GM21529 (cell line): Measurements from ENCODE around the gene GPR65.
A peak's percentile ranks its signal among the peaks of the same experiment; 100 is the strongest.

Experiments
- ATAC-seq: cut with Tn5 transposase; IDR thresholded peaks from one replicate; pipeline ENCODE4 v1.9.1; 2021; ENCODE audit not compliant: unreplicated experiment

GPR65 gene, protein sequence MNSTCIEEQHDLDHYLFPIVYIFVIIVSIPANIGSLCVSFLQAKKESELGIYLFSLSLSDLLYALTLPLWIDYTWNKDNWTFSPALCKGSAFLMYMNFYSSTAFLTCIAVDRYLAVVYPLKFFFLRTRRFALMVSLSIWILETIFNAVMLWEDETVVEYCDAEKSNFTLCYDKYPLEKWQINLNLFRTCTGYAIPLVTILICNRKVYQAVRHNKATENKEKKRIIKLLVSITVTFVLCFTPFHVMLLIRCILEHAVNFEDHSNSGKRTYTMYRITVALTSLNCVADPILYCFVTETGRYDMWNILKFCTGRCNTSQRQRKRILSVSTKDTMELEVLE

GRCh38 chr14:88005050-88005481 lies at the start of gene GPR65:
TSS of gene GPR65 (plus strand) at chr14:88005135. CDS start at chr14:88010848, 5,713 bp downstream.
- ATAC-seq, result peak; percentile 68

DNA sequence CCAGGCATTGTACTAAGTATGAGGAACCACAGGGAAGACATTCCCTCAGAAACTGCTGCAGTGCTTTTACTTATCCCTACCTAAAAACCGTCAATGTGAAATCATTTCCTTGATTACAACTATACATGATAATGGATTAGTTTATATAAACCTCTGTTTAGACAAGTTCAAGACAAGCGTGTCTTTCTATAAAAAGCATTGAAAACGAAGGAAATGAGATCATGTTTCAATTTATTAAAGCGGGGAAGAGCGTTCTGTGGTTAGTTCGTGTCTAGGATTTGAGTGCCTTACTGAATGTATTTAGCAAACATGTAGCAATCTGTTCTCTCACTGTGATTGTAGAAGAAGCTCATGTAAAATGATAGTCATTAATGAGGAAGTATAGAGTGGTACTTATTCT lies 49.4 kb upstream of the GPR65 start:
- no peak for ATAC-seq

DNA sequence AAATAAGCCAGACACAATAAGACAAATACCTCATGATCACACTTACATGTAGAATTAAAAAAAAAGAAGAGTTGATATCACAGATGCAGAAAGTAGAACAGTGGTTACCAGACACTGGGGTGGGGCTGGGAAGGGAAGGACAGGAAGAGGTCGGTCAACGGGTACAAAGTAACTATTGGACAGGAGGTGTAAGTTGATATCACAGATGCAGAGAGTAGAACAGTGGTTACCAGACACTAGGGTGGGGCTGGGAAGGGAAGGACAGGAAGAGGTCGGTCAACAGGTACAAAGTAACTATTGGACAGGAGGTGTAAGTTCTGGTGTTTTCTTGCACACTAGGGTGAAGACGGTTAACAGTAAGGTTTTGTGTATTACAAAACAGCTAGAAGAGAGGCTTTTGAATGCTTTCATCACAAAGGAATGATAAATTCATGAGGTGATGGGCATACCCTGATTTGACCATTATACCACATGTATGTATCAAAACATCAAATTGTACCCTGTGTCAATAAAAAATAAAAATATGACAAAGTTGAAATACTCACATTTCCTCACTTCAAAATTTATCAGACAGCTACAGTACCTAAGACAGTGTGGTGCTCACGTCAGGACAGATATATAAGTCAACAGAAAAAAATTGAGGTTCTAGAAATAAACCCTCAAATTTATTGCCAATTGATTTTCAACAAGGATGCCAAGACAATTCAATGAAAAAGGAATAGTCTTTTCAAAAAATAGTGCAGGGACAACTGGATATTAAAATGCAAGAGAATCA lies 44.7 kb upstream of the GPR65 start:
- no peak for ATAC-seq

DNA sequence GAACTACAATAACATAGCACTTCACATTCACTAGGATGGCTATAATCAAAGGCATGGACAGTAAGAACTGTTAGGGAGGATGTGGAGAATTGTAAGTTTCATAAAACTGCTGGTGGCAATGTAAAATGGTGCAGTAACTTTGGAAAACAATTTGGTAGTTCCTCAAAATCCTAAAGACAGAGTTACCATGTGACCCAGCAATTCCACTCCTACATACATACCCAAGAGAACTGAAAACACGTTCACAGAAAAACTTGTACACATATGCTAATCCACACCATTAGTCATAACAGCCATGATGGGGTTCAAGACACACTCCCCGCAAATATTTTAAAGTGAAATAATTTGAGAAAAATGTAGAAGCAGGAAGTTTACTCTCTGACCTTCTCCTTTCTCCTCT lies 43.7 kb upstream of the GPR65 start:
- ATAC-seq, result no peak

- no peak for ATAC-seq
Measured at GRCh38 chr14:87966816-87967215, 38.1 kb upstream of the GPR65 start.

GRCh38 chr14:87967496-87967895 lies 37.4 kb upstream of the GPR65 start:
- ATAC-seq, result no peak

GRCh38 chr14:87971010-87971409 lies 33.9 kb upstream of the GPR65 start:
- ATAC-seq, result peak; percentile 99

DNA sequence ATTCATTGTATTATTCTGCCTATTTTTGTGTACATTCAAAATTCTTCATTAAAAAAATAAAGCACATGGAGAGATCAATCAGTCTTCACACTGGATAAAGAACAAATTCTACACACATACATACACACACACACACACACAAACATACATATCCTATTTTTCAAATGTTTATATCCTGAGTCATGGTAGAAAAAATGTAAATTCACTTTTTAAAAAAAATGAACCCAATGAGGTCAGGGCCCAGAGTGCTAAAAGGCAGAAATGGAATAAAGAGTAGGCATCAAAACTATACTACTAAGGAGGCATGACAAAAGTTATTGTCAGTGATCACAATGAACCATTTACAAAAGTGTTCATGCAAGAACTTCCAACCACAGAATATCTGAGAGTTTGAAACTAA lies 29.3 kb upstream of the GPR65 start:
- no peak for ATAC-seq

DNA sequence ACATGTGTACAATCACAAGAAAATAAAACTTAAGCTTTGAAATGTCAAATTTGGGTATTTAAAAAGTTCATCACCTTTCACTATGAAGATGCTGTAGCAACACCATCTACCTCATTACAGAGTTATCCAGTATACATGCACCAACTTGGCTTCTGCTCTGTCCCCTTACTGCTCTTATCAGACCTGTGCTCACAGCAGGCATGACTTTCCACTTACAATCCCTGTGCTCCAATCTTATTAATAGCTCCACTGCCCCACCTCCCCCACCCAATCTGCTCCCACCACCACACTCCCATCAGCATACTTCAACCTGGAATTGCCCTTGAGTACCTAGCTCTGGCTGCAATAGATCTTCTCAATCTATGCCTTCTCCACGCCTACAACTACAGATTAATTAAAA lies 25.2 kb upstream of the GPR65 start:
- no peak for ATAC-seq

DNA sequence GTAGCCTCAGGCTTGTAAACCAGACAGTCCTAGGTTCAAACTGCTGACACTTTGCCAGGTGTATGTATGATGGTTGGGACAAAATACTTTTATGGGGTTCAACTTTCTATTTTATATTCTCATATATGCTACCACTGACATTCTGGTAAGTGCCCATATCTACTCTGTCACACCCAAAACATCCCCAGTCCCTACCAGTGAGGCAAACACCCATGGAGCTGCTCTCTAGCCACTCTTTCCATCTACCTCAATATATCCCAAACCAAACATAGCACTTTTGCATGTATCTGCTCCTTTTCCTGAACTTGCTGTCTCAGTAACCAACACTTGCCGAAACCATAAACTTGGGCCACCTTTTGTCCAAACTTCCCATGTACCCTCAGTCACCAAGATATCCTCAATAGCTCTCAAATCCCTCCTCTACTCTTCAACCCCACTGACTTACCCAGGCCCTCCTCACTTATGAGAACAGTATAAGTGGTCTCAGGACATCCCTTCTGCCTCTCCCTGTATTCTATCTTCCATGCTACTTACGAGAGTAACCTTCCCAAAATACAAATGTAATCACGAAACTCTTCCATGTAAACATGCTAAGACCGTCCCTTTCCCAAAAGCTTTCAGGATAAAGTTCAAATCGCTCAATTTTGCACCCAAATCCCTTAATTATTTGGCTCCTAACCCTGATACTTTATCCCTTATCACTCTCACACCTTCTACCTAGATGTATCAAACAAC lies 15.5 kb upstream of the GPR65 start:
- ATAC-seq, result no peak

DNA sequence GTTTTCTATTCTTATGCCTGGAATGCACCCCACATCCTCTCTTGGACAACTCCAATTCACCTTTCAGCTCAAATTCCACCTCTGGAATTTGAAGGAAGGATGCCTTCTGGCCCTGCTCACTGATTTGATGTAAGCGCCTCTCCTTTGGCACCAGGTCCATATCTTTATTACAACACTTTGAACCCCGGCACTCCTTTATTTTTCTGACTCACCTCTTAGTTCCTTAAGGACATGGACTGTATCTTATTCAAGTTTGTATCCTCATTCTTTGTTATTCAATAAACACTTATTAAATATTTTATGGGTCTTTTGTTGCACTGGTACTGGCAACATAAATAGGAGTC lies 15.0 kb upstream of the GPR65 start:
- no peak for ATAC-seq

- no peak for ATAC-seq
Measured at GRCh38 chr14:87990682-87991081, 14.3 kb upstream of the GPR65 start.

- peak; percentile 19 for ATAC-seq
Measured at GRCh38 chr14:87992346-87992717, 12.6 kb upstream of the GPR65 start.

- peak; percentile 86 for ATAC-seq
Measured at GRCh38 chr14:87992718-87993628, 12.0 kb upstream of the GPR65 start, which contains the start of gene GALC. TSS of gene GALC (minus strand) at chr14:87993182. CDS start at chr14:87993164, 18 bp downstream.

- peak; percentile 36 for ATAC-seq
Measured at GRCh38 chr14:87994974-87995373, 10.0 kb upstream of the GPR65 start.

- no peak for ATAC-seq
Measured at GRCh38 chr14:87995500-87996290, 9.2 kb upstream of the GPR65 start.

DNA sequence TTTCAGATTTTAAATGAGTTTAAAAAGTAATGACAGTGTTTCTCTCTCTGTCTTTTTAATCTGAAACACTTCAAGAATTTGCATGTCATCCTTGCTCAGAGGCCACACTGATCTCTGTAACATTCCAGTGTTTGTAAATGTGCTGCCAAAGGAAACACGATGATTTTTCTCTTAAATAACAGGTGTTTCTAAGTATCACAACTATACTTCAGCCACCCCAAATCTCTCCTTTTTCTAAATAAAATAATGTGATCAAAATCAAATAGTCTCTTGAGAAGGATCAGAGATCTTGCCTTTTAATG lies 8.7 kb upstream of the GPR65 start:
- ATAC-seq, result no peak

DNA sequence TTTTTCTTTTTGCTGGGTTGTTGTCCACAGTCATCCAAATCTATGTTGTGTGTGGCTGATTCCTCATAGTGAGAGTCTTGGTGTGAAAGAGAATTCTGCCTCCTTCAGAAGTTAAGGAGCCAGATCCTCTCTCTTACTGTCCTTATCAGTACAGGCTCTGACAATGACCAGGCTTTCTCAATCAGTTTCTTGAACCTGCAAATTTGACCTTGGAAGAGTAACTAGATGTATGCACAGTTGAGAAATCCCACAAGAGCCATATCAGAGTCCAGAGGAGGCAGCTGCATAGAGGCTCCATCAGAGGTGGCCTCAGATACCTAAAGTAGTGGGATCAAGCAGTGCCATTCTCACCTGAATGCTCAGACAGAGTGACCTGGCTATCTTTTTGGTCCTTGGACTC lies 6.5 kb upstream of the GPR65 start:
- no peak for ATAC-seq

DNA sequence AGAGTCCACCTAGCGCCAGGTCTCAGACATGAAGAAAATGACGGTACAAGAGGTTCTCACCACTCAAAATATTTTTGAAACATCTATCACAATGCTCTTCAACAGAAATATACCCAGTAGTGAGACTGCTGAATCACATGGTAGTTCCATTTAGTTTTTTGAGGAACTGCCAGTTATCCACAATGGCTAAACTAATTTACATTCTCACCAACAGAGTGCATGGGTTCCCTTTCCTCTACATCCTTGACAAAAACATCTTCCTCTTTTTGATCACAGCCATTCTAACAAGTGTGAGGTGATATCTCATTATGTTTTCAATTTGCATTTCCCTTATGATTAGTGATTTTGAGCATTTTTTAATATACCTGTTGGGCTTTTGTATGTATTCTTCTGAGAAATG lies 5.7 kb upstream of the GPR65 start:
- no peak for ATAC-seq

GRCh38 chr14:88002421-88003075 lies 2.4 kb upstream of the GPR65 start:
- no peak for ATAC-seq
